Stomach (tissue), 4 donors: ENCODE measurements around the gene RAB6B.

ENCODE experiments used
- CTCF ChIP-seq, 7 experiments: fragments of 450-650 bp in 4 of 7; fragments of 200-600 bp in 3 of 7; sonication (generic) in 3 of 7; IDR thresholded peaks; one replicate each; pipeline ENCODE4 v1.5.1; 2016 to 2019; ENCODE audit warnings: antibody characterized with exemption in 7 of 7, control low read depth in 2 of 7, mild to moderate bottlenecking in 1 of 7
- POLR2AphosphoS5 ChIP-seq, 3 donors: sonication (generic); formaldehyde crosslinking; IDR thresholded peaks; one replicate each; pipeline ENCODE4 v1.6.1; 2016; ENCODE audit warnings: antibody characterized with exemption in 3 of 3

- TF ChIP-seq CTCF (IDR thresholded peaks at IDR 0.05) (no peak), POLR2AphosphoS5 (IDR thresholded peaks at IDR 0.05) (no peak)
Measured at GRCh38 chr3:133941415-133941821, 45.7 kb upstream of the RAB6B start.
